SK-N-SH (cell line): ENCODE data around the gene CCDC74B. TPM values are rescaled to one million over a fixed set of nuclear protein-coding genes. Genes with fewer than 3 reads are reported as not detected.
"Not testable (repeated sequence)": the region's sequence is repeated elsewhere in the genome, so short reads cannot be mapped to it uniquely, and the experiment has no call there.

Experiments used
- CTCF ChIA-PET: fragments of 300-600, 350-600 bp; formaldehyde crosslinking; extraction: SDS; loops from one replicate; lab custom pipeline; 2021; lab: Yijun Ruan, JAX
- POLR2A ChIA-PET: fragments of 350-600 bp; sonication (Branson Sonifier 250); formaldehyde crosslinking; extraction: SDS; loops from one replicate; lab custom pipeline; 2020; ENCODE audit warnings: antibody characterized with exemption, inconsistent platforms; lab: Yijun Ruan, JAX
- DNase-seq: peaks from one replicate; pipeline ENCODE4 v3.0.0; 2012
- H2AFZ ChIP-seq: fragments of 200-600 bp; sonication (generic); 2 replicates; pipeline ENCODE4 v1.8.1; 2016; ENCODE audit warnings: antibody characterized with exemption, mild to moderate bottlenecking, low read depth
- H3F3A ChIP-seq: fragments of 200-600 bp; sonication (generic); replicated peaks from 2 replicates; pipeline ENCODE3; 2016; ENCODE audit warnings: antibody characterized with exemption, mild to moderate bottlenecking; ENCODE audit not compliant: insufficient read depth
- H3K27ac ChIP-seq, 2 experiments: fragments of 200-500 bp in 1 of 2; fragments of 200-600 bp in 1 of 2; sonication (Bioruptor generic) in 1 of 2; sonication (generic), shearing (Covaris generic) in 1 of 2; 2 replicates each; pipeline versions ENCODE4 v1.5.1 to v1.6.1; 2014 to 2016; ENCODE audit warnings: low read depth in 2 of 2, inconsistent platforms in 1 of 2, low read length in 1 of 2, mild to moderate bottlenecking in 1 of 2, mixed read lengths in 1 of 2
- H3K27me3 ChIP-seq: fragments of 200-600 bp; sonication (generic), shearing (Covaris generic); 2 replicates; pipeline ENCODE4 v1.6.1; 2016; ENCODE audit warnings: mixed run types; ENCODE audit not compliant: insufficient read depth
- H3K36me3 ChIP-seq, 2 experiments: fragments of 200-500 bp in 1 of 2; fragments of 200-600 bp in 1 of 2; sonication (Bioruptor generic) in 1 of 2; sonication (generic) in 1 of 2; replicated peaks in 1 of 2; 2 replicates each; pipeline versions ENCODE3 to v1.5.1; 2014 to 2016; ENCODE audit warnings: low read length in 1 of 2, mild to moderate bottlenecking in 1 of 2; ENCODE audit not compliant: insufficient read depth in 2 of 2, control insufficient read depth in 1 of 2
- H3K4me1 ChIP-seq, 2 experiments: fragments of 200-500 bp in 1 of 2; fragments of 200-600 bp in 1 of 2; sonication (Bioruptor generic) in 1 of 2; sonication (generic), shearing (Covaris generic) in 1 of 2; 2 replicates each; pipeline versions ENCODE4 v1.5.1 to v1.6.1; 2014 to 2016; ENCODE audit warnings: low read depth in 1 of 2, low read length in 1 of 2, mixed run types in 1 of 2; ENCODE audit not compliant: insufficient read depth in 2 of 2, control insufficient read depth in 1 of 2
- H3K4me2 ChIP-seq: fragments of 200-600 bp; sonication (generic), shearing (Covaris generic); 2 replicates; pipeline ENCODE4 v1.6.1; 2017; ENCODE audit warnings: mixed run types
- H3K4me3 ChIP-seq, 2 experiments: fragments of 200-500 bp in 1 of 2; fragments of 200-600 bp in 1 of 2; sonication (Bioruptor generic) in 1 of 2; sonication (generic), shearing (Covaris generic) in 1 of 2; 2 replicates each; pipeline versions ENCODE4 v1.5.1 to v1.8.1; 2014 to 2016; ENCODE audit warnings: low read depth in 2 of 2, inconsistent platforms in 1 of 2, low read length in 1 of 2, mild to moderate bottlenecking in 1 of 2, mixed read lengths in 1 of 2, moderate library complexity in 1 of 2
- H3K79me2 ChIP-seq: fragments of 200-600 bp; sonication (generic); 2 replicates; pipeline ENCODE4 v1.8.1; 2017; ENCODE audit warnings: mild to moderate bottlenecking; ENCODE audit not compliant: insufficient read depth
- H3K9ac ChIP-seq: fragments of 200-600 bp; sonication (generic); 2 replicates; pipeline ENCODE4 v1.6.1; 2017; ENCODE audit warnings: mixed run types
- H3K9me2 ChIP-seq: fragments of 200-600 bp; sonication (generic); 2 replicates; pipeline ENCODE4 v1.6.1; 2017; ENCODE audit warnings: mixed run types
- H3K9me3 ChIP-seq: fragments of 200-600 bp; sonication (generic); 2 replicates; pipeline ENCODE4 v1.6.1; 2017; ENCODE audit warnings: mixed run types, mild to moderate bottlenecking, moderate library complexity
- H4K20me1 ChIP-seq: fragments of 200-600 bp; sonication (generic); 2 replicates; pipeline ENCODE4 v1.6.1; 2017; ENCODE audit warnings: mild to moderate bottlenecking, mixed run types; ENCODE audit not compliant: insufficient read depth
- FOXJ3 ChIP-seq: sonication (generic); formaldehyde crosslinking; IDR thresholded peaks from 2 replicates; pipeline ENCODE4 v1.5.1; 2020; ENCODE audit warnings: mild to moderate bottlenecking, missing genetic modification reagents
- POLR2AphosphoS5 ChIP-seq: IDR thresholded peaks from 2 replicates; pipeline ENCODE4 v1.6.1; 2012; ENCODE audit warnings: low read depth, low read length
- RAD21 ChIP-seq: IDR thresholded peaks from 2 replicates; pipeline ENCODE4 v1.6.1; 2012; ENCODE audit warnings: mild to moderate bottlenecking, low read length
- SMC3 ChIP-seq: IDR thresholded peaks from 2 replicates; pipeline ENCODE4 v1.6.1; 2012; ENCODE audit warnings: low read depth, low read length, improper control_type of control experiment
- TAF1 ChIP-seq: IDR thresholded peaks from 2 replicates; pipeline ENCODE4 v1.6.1; 2012; ENCODE audit warnings: low read depth, mild to moderate bottlenecking, low read length, moderate library complexity, borderline replicate concordance
- YY1 ChIP-seq: IDR thresholded peaks from 2 replicates; pipeline ENCODE4 v1.4.0; 2012; ENCODE audit warnings: low read depth, mild to moderate bottlenecking
- WGBS: methylation state at CpG from one replicate; pipeline ENCODE4 v1.1.6; 2017; ENCODE audit warnings: low lambda C conversion rate; 5-methylcytosine and 5-hydroxymethylcytosine counted together
- polyA plus RNA-seq, 3 experiments: library from polyadenylated mRNA; depleted of rRNA; stranded (reverse); fragments of >200 nt; gene quantifications; 2 replicates each; pipeline ENCODE4 v1.2.3, GENCODE V29; 2012
- TF ChIP-seq, protein P1 (sequence below): IDR thresholded peaks from 2 replicates; pipeline ENCODE4; 2012
- TF ChIP-seq, protein P2 (sequence below): IDR thresholded peaks from 2 replicates; pipeline ENCODE4 v1.4.0; 2012; ENCODE audit warnings: low read depth
- TF ChIP-seq, protein P3 (sequence below): fragments of 200-600 bp; sonication (generic); IDR thresholded peaks from 2 replicates; pipeline ENCODE4 v1.6.1; 2017; ENCODE audit warnings: antibody characterized with exemption, mild to moderate bottlenecking, moderate library complexity

CCDC74B gene
- polyA plus RNA-seq, 1 of the 3 experiments (the other 2 are of a cell fraction) = 14.5 TPM

DNA sequence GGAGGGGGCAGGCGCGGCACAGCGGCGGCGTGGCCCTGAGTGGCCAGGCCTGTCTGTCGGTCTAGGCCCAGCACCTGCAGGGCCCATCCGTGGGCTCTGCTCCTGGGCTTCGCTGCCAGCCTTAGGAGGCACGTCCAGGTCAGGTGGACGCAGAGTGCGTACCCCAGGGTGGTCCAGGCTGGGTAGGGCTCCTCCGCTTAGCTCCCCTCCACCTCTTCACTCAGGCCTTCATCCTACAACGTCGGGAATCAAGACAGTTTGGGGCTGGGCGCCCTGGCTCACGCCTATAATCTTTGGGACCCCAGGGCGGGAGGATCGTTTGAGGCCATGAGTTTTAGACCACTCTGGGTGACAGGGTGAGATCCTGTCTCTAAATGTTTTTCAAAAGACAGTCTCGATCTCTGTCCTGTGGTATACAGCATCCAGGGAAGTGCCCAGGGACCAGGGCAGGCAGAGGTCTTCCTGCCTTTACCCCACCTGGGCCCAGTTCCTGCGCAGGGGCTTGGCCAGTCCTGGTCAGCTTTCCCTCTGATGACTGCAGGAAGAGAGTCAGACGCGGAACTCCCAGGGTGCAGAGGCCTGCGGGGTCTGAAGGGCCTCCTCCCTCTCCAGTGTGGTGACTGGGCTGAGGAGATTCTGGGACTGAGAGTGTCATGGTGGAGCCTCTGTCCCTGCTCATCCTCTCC is 38.1 kb upstream of the CCDC74B start:
- Histone ChIP-seq H3K79me2 (peaks cover 59% of the 10 kb centered on the region), H3K9ac (peak overlapping the region; percentile 85), H3K27ac (peak overlapping the region in 1 of 2 experiments; percentile 92; a peak in 2 of 4 replicates), H3K4me3 (peak overlapping the region; percentile 92 to 95), H3K4me2 (peak overlapping the region; percentile 88), H3K4me1 (peaks cover 0 to 28% of the 10 kb centered on the region in 2 experiments; a peak in 2 of 4 replicates)
- H2AFZ ChIP-seq, H4K20me1 ChIP-seq, H3K36me3 ChIP-seq, H3F3A ChIP-seq, DNase-seq, H3K9me2 ChIP-seq, H3K9me3 ChIP-seq, H3K27me3 ChIP-seq: not testable (repeated sequence)
- ChIA-PET CTCF (interaction anchor here (0.9 to 11.1 kb wide), 10 partner anchors 38 to 247 kb away, joined by 3 to 113 read pairs (median 4); partner anchors contain the start of genes CCDC74B and IMP4), POLR2A (interaction anchor here (0.8 to 2.4 kb wide), 4 partner anchors 150 to 254 kb away, joined by 3 to 14 read pairs (median 3); partner anchors contain the start of gene IMP4)
- WGBS = 26% methylated on average over 10 of the region's 23 CpGs

DNA sequence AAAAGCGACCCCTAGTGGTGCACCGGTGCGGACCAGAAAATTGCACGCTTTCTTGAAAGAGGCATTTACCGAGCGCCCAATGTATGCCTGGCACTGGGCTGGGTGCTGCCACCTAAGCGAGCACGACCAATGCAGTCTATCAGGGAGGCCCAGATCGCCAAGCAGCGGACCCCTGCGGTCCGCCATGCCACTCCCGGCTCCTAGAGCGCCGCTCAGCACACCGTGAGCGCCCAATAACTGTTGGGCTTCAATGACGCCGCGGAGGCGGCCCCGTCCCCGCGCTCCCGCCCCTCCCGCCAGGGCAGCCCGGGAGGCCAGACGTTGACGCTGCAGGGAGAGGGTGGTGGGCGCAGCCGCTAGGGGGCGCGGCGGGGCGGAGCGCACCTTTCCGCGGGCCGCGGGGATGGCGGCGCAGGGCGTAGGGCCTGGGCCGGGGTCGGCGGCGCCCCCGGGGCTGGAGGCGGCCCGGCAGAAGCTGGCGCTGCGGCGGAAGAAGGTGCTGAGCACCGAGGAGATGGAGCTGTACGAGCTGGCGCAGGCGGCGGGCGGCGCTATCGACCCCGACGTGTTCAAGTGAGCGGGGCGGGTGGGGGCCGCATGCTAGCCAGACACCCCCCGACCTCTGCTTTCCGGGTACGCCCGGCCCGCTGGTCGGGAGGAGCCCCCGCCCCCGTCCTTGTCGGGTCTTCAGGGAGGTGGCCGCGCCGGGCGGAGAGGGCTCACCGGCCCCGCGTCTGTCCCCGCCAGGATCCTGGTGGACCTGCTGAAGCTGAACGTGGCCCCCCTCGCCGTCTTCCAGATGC is 37.2 kb upstream of the CCDC74B start, which contains the start of gene MZT2B:
Gene MZT2B, plus strand, starts transcription at position 383 of the 803 bp plus-strand sequence. Its CDS starts 21 bp downstream, at position 404.
- peaks cover 0 to 25% of the 10 kb centered on the region in 2 experiments; a peak in 2 of 4 replicates for H3K4me1 ChIP-seq
- H3K79me2 ChIP-seq = peaks cover 68% of the 10 kb centered on the region

More for the DNA sequence above, 37.2 kb upstream of the CCDC74B start, which contains the start of gene MZT2B:
- not testable (repeated sequence) for H3K36me3 ChIP-seq, H3K9me2 ChIP-seq
- Histone ChIP-seq H3K4me3 (peak within 1 kb of the TSS; percentile 92 to 95), H3K9ac (peak within 1 kb of the TSS; percentile 85), H3K27ac (peak within 1 kb of the TSS; percentile 52 to 92)
- CTCF ChIA-PET = interaction anchor here (0.8 to 11.1 kb wide), 14 partner anchors 37 to 259 kb away, joined by 3 to 113 read pairs (median 4); partner anchors contain the start of genes CCDC74B and IMP4
- 0% methylated on average over 7 of the region's 86 CpGs for WGBS
- TF ChIP-seq SMC3 (peak; percentile 62), RAD21 (peak; percentile 49), TAF1 (peak; percentile 35; the same call in 1 of the 2 replicates), FOXJ3 (0 out of 2 replicates have a peak, but pooled peaks have one; percentile 29), POLR2AphosphoS5 (peak; percentile 65; the same call in 1 of the 2 replicates), YY1 (0 out of 2 replicates have a peak, but pooled peaks have one; percentile 61)
- TF ChIP-seq, protein P1, sequence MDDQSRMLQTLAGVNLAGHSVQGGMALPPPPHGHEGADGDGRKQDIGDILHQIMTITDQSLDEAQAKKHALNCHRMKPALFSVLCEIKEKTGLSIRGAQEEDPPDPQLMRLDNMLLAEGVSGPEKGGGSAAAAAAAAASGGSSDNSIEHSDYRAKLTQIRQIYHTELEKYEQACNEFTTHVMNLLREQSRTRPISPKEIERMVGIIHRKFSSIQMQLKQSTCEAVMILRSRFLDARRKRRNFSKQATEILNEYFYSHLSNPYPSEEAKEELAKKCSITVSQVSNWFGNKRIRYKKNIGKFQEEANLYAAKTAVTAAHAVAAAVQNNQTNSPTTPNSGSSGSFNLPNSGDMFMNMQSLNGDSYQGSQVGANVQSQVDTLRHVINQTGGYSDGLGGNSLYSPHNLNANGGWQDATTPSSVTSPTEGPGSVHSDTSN = 0 out of 2 replicates have a peak, but pooled peaks have one; percentile 11
- TF ChIP-seq, protein P2, sequence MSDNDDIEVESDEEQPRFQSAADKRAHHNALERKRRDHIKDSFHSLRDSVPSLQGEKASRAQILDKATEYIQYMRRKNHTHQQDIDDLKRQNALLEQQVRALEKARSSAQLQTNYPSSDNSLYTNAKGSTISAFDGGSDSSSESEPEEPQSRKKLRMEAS = peak; percentile 54
- TF ChIP-seq, protein P3, sequence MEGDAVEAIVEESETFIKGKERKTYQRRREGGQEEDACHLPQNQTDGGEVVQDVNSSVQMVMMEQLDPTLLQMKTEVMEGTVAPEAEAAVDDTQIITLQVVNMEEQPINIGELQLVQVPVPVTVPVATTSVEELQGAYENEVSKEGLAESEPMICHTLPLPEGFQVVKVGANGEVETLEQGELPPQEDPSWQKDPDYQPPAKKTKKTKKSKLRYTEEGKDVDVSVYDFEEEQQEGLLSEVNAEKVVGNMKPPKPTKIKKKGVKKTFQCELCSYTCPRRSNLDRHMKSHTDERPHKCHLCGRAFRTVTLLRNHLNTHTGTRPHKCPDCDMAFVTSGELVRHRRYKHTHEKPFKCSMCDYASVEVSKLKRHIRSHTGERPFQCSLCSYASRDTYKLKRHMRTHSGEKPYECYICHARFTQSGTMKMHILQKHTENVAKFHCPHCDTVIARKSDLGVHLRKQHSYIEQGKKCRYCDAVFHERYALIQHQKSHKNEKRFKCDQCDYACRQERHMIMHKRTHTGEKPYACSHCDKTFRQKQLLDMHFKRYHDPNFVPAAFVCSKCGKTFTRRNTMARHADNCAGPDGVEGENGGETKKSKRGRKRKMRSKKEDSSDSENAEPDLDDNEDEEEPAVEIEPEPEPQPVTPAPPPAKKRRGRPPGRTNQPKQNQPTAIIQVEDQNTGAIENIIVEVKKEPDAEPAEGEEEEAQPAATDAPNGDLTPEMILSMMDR = peak; percentile 59
- TF ChIP-seq, all 33 proteins: peak for 9; not testable (repeated sequence) for 24
- H3K9me3 ChIP-seq, H4K20me1 ChIP-seq, H3K27me3 ChIP-seq, H2AFZ ChIP-seq, H3F3A ChIP-seq: not testable (repeated sequence)
- H3K4me2 ChIP-seq = peak within 1 kb of the TSS; percentile 88
- DNase-seq = peak; percentile 93
- POLR2A ChIA-PET = interaction anchor here (0.8 to 2.4 kb wide), 6 partner anchors 25 to 252 kb away, joined by 3 to 14 read pairs (median 4); partner anchors contain the start of gene IMP4
